Right atrium auricular region (tissue), 2 donors: ENCODE measurements around the gene PARD3B. TPM values are rescaled to one million over a fixed set of nuclear protein-coding genes. Genes with fewer than 3 reads are reported as not detected.

Experiments used
- DNase-seq: peaks from one replicate; pipeline ENCODE4 v3.0.0-alpha.2; 2019; ENCODE audit warnings: low spot score
- H3K27ac ChIP-seq, 2 donors: fragments of 200-600 bp; sonication (generic); 1 replicate in 1 of 2; 2 replicates in 1 of 2; pipeline ENCODE4 v1.5.1; 2016 to 2019
- H3K27me3 ChIP-seq, 2 donors: fragments of 200-600 bp; sonication (generic); one replicate each; pipeline versions ENCODE4 v1.5.1 to v1.6.0; 2017 to 2019
- H3K36me3 ChIP-seq: fragments of 200-600 bp; sonication (generic); one replicate; pipeline ENCODE4 v1.5.1; 2016
- H3K4me1 ChIP-seq, 2 donors: fragments of 200-600 bp; sonication (generic); one replicate each; pipeline versions ENCODE4 v1.5.1 to v1.6.0; 2017 to 2019
- H3K4me3 ChIP-seq, 2 donors: fragments of 200-600 bp; sonication (generic); 1 replicate in 1 of 2; 2 replicates in 1 of 2; pipeline ENCODE4 v1.5.1; 2017 to 2019; ENCODE audit warnings: mild to moderate bottlenecking in 1 of 2, moderate library complexity in 1 of 2
- H3K9me3 ChIP-seq, 2 donors: fragments of 200-600 bp; sonication (generic); one replicate each; pipeline ENCODE4 v1.5.1; 2019
- total RNA-seq, 2 donors: library from RNA; depleted of rRNA; stranded (reverse); fragments of >200 nt; gene quantifications; one replicate each; pipeline ENCODE4 v1.1.0, GENCODE V29; 2016
- TF ChIP-seq, protein P1 (sequence below), 2 donors: fragments of 200-600 bp; sonication (generic); IDR thresholded peaks; one replicate each; pipeline ENCODE4 v1.5.1; 2019; ENCODE audit warnings: antibody characterized with exemption in 2 of 2

Gene PARD3B
- total RNA-seq, 2 donors from 2014 or later = 7.4 to 12.2 TPM

DNA sequence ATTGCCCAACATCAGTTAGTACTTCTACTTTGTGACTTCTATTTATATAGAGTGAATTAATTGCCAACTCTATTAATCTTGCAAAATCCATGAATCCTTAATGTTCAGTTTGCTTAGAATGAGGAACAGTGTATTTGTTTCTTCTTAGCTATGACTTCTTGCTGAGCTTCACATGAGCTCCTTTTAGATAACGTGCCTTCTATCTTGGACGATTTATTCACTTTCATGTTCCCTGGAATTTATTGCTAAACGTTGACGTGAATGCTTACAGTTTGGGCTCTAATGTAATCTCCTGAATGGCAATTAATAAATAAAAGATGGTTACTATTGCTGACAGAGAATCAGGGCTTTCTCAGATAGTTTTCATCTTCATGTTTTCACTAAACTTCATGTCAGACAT lies 752.6 kb downstream of the PARD3B start:
- no peak overlapping the region for H3K4me3 ChIP-seq
- no peaks in the 10 kb centered on the region for H3K4me1 ChIP-seq
- no peak for DNase-seq
- H3K27ac ChIP-seq = no peak overlapping the region
- H3K36me3 ChIP-seq = no peaks in the 10 kb centered on the region
- no peaks in the 10 kb centered on the region for H3K27me3 ChIP-seq
- TF ChIP-seq, protein P1, sequence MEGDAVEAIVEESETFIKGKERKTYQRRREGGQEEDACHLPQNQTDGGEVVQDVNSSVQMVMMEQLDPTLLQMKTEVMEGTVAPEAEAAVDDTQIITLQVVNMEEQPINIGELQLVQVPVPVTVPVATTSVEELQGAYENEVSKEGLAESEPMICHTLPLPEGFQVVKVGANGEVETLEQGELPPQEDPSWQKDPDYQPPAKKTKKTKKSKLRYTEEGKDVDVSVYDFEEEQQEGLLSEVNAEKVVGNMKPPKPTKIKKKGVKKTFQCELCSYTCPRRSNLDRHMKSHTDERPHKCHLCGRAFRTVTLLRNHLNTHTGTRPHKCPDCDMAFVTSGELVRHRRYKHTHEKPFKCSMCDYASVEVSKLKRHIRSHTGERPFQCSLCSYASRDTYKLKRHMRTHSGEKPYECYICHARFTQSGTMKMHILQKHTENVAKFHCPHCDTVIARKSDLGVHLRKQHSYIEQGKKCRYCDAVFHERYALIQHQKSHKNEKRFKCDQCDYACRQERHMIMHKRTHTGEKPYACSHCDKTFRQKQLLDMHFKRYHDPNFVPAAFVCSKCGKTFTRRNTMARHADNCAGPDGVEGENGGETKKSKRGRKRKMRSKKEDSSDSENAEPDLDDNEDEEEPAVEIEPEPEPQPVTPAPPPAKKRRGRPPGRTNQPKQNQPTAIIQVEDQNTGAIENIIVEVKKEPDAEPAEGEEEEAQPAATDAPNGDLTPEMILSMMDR (IDR thresholded peaks at IDR 0.05) = no peak
- H3K9me3 ChIP-seq = no peaks in the 10 kb centered on the region

DNA sequence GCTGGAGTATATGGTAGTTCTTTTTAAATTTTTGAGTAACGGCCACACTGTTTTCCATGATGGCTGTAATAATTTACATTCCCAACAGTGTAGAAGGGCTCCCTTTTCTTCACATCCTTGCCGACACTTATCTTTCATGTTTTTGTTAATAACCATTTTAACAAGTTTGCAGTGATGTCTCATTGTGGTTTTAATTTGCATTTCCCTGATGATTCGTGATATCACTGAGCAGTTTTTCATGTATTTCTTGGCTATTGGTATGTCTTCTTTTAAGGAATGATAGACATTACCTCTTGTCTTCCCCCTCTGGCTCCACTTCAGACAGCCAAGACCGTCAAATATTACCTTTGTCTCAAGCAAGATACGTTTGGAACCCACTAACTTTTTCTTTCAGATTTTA lies 765.9 kb downstream of the PARD3B start:
- Histone ChIP-seq H3K36me3 (no peaks in the 10 kb centered on the region), H3K9me3 (no peaks in the 10 kb centered on the region), H3K4me1 (no peaks in the 10 kb centered on the region), H3K27ac (no peak overlapping the region), H3K27me3 (no peaks in the 10 kb centered on the region), H3K4me3 (no peak overlapping the region)
- TF ChIP-seq, protein P1 (IDR thresholded peaks at IDR 0.05) = no peak
- DNase-seq = no peak

DNA sequence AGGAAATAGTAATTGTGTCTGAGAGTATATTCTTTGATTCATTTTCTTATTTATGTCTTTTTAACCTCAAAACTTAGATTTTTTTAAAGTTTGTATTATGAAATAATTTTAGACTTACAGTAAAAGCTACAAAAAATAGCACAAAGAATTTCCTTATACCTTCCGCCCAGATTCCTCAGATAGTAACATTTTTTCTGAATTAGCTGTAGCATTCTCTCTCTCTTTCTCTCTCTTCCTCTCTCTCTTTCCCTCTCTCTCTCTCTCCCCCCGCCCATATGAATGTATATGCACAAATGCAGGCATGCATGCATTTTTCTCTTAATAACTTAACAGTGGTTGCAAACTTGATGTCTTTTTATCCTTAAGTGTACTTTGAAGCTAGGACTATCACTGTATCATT lies 776.0 kb downstream of the PARD3B start:
- Histone ChIP-seq H3K27me3 (no peaks in the 10 kb centered on the region), H3K4me1 (no peaks in the 10 kb centered on the region), H3K36me3 (no peaks in the 10 kb centered on the region), H3K4me3 (no peak overlapping the region), H3K27ac (no peak overlapping the region), H3K9me3 (no peaks in the 10 kb centered on the region)
- DNase-seq = no peak
- TF ChIP-seq, protein P1 (IDR thresholded peaks at IDR 0.05) = no peak

GRCh38 chr2:205323929-205324328 lies 778.7 kb downstream of the PARD3B start:
- no peaks in the 10 kb centered on the region for H3K9me3 ChIP-seq
- TF ChIP-seq, protein P1 (IDR thresholded peaks at IDR 0.05) = no peak
- DNase-seq = no peak
- no peak overlapping the region for H3K4me3 ChIP-seq
- H3K4me1 ChIP-seq = no peaks in the 10 kb centered on the region
- no peaks in the 10 kb centered on the region for H3K27me3 ChIP-seq
- H3K36me3 ChIP-seq = no peaks in the 10 kb centered on the region
- H3K27ac ChIP-seq = no peak overlapping the region

DNA sequence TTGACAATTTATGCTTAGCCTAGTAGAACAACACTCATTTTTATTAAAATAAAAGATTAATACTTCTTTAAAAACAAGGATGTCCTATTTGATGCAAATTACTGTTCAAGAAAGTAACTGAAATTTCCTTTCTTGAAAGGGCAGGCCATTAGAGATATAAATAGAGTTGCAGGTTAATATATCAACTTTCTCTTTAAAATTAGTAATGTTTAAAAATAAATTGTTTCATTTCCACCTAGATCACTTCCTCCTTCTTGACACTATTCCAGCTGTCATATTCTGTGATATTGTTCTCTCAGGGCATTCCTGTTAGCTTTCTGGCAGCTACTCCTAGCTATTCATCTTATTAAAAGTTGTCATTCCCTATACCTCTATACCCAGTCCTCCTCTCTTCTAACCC lies 779.1 kb downstream of the PARD3B start:
- DNase-seq = no peak
- Histone ChIP-seq H3K9me3 (no peaks in the 10 kb centered on the region), H3K4me3 (no peak overlapping the region), H3K27me3 (no peaks in the 10 kb centered on the region), H3K27ac (no peak overlapping the region), H3K4me1 (no peaks in the 10 kb centered on the region), H3K36me3 (no peaks in the 10 kb centered on the region)
- TF ChIP-seq, protein P1 (IDR thresholded peaks at IDR 0.05) = no peak

DNA sequence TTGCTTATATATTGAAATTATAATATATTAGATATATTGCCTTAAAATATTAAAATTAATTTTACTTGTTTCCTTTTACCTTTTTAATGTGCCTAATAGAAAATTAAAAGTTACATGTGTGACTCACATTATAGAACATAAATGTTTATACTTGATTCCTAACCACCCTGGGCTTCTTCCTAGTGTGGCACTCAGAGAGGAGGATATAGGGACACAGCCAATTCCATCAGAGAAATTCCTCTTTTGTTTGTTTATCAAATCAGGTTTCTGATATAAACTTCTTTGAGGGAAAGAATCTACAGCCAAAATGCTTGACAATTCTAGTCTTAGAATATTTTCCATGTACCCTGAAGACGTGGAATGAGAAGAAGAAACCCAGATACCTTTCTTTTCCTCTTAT lies 788.1 kb downstream of the PARD3B start:
- no peaks in the 10 kb centered on the region for H3K9me3 ChIP-seq
- H3K27ac ChIP-seq = no peak overlapping the region
- no peak overlapping the region for H3K4me3 ChIP-seq
- TF ChIP-seq, protein P1 (IDR thresholded peaks at IDR 0.05) = no peak
- H3K36me3 ChIP-seq = no peaks in the 10 kb centered on the region
- no peaks in the 10 kb centered on the region for H3K27me3 ChIP-seq
- H3K4me1 ChIP-seq = no peaks in the 10 kb centered on the region
- no peak for DNase-seq
